ENCODE results near the gene PDGFC. TPM values are rescaled to one million over a fixed set of nuclear protein-coding genes. Genes with fewer than 3 reads are reported as not detected.

PDGFC gene
- total RNA-seq, 1 experiment from 2014 or later = 4.5 TPM

DNA sequence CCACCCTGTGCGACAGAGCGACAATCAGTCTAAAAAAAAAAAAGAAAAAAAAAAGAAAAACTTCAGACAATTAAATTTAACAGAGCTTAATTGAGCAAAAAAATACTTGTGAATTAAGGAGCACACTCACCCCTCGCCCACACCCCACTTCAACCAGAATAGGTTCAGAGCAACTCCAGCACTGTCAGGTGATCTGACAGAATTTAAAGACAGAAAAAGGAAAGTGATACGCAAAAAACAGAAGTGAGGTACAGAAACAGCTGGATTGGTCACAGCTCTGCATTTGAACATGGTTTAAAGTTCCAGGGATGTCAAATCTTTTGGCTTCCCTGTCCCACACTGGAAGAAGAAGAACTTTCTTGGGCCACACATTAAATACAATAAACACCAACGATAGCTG lies 174.4 kb downstream of the PDGFC start:
- TF ChIP-seq, protein P1, sequence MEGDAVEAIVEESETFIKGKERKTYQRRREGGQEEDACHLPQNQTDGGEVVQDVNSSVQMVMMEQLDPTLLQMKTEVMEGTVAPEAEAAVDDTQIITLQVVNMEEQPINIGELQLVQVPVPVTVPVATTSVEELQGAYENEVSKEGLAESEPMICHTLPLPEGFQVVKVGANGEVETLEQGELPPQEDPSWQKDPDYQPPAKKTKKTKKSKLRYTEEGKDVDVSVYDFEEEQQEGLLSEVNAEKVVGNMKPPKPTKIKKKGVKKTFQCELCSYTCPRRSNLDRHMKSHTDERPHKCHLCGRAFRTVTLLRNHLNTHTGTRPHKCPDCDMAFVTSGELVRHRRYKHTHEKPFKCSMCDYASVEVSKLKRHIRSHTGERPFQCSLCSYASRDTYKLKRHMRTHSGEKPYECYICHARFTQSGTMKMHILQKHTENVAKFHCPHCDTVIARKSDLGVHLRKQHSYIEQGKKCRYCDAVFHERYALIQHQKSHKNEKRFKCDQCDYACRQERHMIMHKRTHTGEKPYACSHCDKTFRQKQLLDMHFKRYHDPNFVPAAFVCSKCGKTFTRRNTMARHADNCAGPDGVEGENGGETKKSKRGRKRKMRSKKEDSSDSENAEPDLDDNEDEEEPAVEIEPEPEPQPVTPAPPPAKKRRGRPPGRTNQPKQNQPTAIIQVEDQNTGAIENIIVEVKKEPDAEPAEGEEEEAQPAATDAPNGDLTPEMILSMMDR (conservative IDR thresholded peaks at IDR 0.05) = no peak
- Histone ChIP-seq H4K91ac (ENCODE audit: insufficient read length, low read depth, low read length) (no peak overlapping the region), H2BK5ac (ENCODE audit: insufficient read length, low read length) (no peak overlapping the region), H4K20me1 (ENCODE audit: control insufficient read depth, insufficient read depth, insufficient read length) (no peaks in the 10 kb centered on the region), H4K8ac (replicated peaks; ENCODE audit: insufficient read length, low read depth, low read length) (no peak overlapping the region), H3K9me3 (ENCODE audit: control insufficient read depth, low read depth, low read length) (no peaks in the 10 kb centered on the region), H3K14ac (ENCODE audit: insufficient read depth, low read length) (no peak overlapping the region), H3K23me2 (ENCODE audit: insufficient read length, low read depth, low read length, poor library complexity, severe bottlenecking) (no peaks in the 10 kb centered on the region), H3K27ac (ENCODE audit: insufficient read length, low read depth, low read length) (no peak overlapping the region), H2BK12ac (ENCODE audit: insufficient read length, low read depth, low read length) (no peak overlapping the region), H2BK15ac (ENCODE audit: low read depth, low read length) (no peak overlapping the region), H3K27me3 (ENCODE audit: insufficient read depth, low read length) (no peaks in the 10 kb centered on the region), H2BK120ac (ENCODE audit: low read depth, low read length, poor library complexity, severe bottlenecking) (no peak overlapping the region), H4K5ac (ENCODE audit: insufficient read length, low read depth, low read length) (no peak overlapping the region), H2AFZ (ENCODE audit: low read length) (no peak overlapping the region), H2AK5ac (ENCODE audit: insufficient read length, low read length) (no peak overlapping the region), H3K56ac (ENCODE audit: insufficient read length, low read depth, low read length) (no peak overlapping the region), H3K4me1 (ENCODE audit: insufficient read depth, low read length) (no peaks in the 10 kb centered on the region), H3K79me2 (ENCODE audit: insufficient read depth, low read length) (no peaks in the 10 kb centered on the region), H3K79me1 (ENCODE audit: insufficient read depth, low read depth, low read length, poor library complexity, severe bottlenecking) (no peaks in the 10 kb centered on the region), H3T11ph (ENCODE audit: low read length) (no peak overlapping the region), H3K4ac (ENCODE audit: low read depth, low read length) (no peak overlapping the region), H3K9ac (ENCODE audit: extremely low read depth, insufficient read length, low read length) (no peak overlapping the region), H3K4me2 (ENCODE audit: insufficient read depth, insufficient read length, low read length) (no peak overlapping the region), H3K18ac (ENCODE audit: insufficient read length, low read depth, low read length) (no peak overlapping the region), H3K23ac (ENCODE audit: insufficient read length, low read depth, low read length) (no peak overlapping the region), H2BK20ac (ENCODE audit: low read depth, low read length, poor library complexity, severe bottlenecking) (no peak overlapping the region)
- Mint-ChIP-seq H3K36me3 (ENCODE audit: insufficient read depth in 1 of 3, low read depth in 3 of 3) (peaks cover 0 to 4% (median 0%) of the 10 kb centered on the region in 3 experiments; a peak in 1 of 7 replicates), H3K9me3 (no peaks in the 10 kb centered on the region), H3K4me3 (no peak overlapping the region), H3K27me3 (ENCODE audit: low read depth) (no peaks in the 10 kb centered on the region), H3K4me1 (peaks cover 0 to 10% of the 10 kb centered on the region in 2 experiments; a peak in 2 of 4 replicates), H3K27ac (no peak overlapping the region)
- DNase-seq = no peak
- WGBS (ENCODE audit: extremely low coverage, insufficient read length, low lambda C conversion rate) = no CpG with 5 or more reads among the region's 5 CpGs
